NCI-H526 (cell line): Measurements from ENCODE around the gene RXRG.

Experiments
- DNase-seq, 2 experiments: peaks; one replicate each; lab custom pipeline; 2025; lab: John Stamatoyannopoulos, UW

The RXRG gene

GRCh38 chr1:165449131-165449530 is 4.2 kb upstream of the RXRG start:
- DNase-seq = no peak

GRCh38 chr1:165445388-165445787 is 462 bp upstream of the RXRG start:
- no peak for DNase-seq

GRCh38 chr1:165443539-165444311 is 1.2 kb downstream of the RXRG start:
- peak in 1 of 2 experiments; percentile 17 for DNase-seq

- no peak for DNase-seq
Measured at GRCh38 chr1:165442653-165443052, 2.3 kb downstream of the RXRG start.

GRCh38 chr1:165442053-165442452 is 2.9 kb downstream of the RXRG start:
- DNase-seq = no peak

GRCh38 chr1:165441166-165441880 is 3.6 kb downstream of the RXRG start:
- DNase-seq = no peak

- no peak for DNase-seq
Measured at GRCh38 chr1:165439330-165439729, 5.6 kb downstream of the RXRG start.

- no peak for DNase-seq
Measured at GRCh38 chr1:165436994-165437393, 7.9 kb downstream of the RXRG start.

GRCh38 chr1:165435801-165436200 is 9.1 kb downstream of the RXRG start:
- no peak for DNase-seq

GRCh38 chr1:165434281-165434680 is 10.6 kb downstream of the RXRG start:
- DNase-seq = no peak

GRCh38 chr1:165431079-165431478 is 13.8 kb downstream of the RXRG start:
- DNase-seq = no peak

GRCh38 chr1:165426745-165427144 is 18.2 kb downstream of the RXRG start:
- DNase-seq = no peak

- no peak for DNase-seq
Measured at GRCh38 chr1:165425621-165426020, 19.3 kb downstream of the RXRG start.

- DNase-seq = no peak
Measured at GRCh38 chr1:165424454-165425216, 20.3 kb downstream of the RXRG start.

GRCh38 chr1:165423136-165423535 is 21.8 kb downstream of the RXRG start:
- no peak for DNase-seq

GRCh38 chr1:165420655-165421054 is 24.3 kb downstream of the RXRG start:
- DNase-seq = no peak

- no peak for DNase-seq
Measured at GRCh38 chr1:165419839-165420238, 25.1 kb downstream of the RXRG start.

- no peak for DNase-seq
Measured at GRCh38 chr1:165418195-165418594, 26.7 kb downstream of the RXRG start.

GRCh38 chr1:165416876-165417275 is 28.1 kb downstream of the RXRG start:
- no peak for DNase-seq

GRCh38 chr1:165415068-165415467 is 29.9 kb downstream of the RXRG start:
- DNase-seq = no peak

- DNase-seq = no peak
Measured at GRCh38 chr1:165414620-165415019, 30.3 kb downstream of the RXRG start.

GRCh38 chr1:165411396-165411795 is 33.5 kb downstream of the RXRG start:
- DNase-seq = no peak
